HL-60 (cell line): Measurements from ENCODE around the gene FASTKD3.

Experiments
- DNase-seq, 2 experiments: peaks; one replicate each; pipeline ENCODE4 v3.0.0-alpha.2; 2010 to 2020; ENCODE audit warnings: low read depth in 1 of 2, low spot score in 1 of 2
- H3K27ac ChIP-seq: fragments of 250-450 bp; sonication (Bioruptor Pico); replicated peaks from 2 replicates; pipeline ENCODE4 v1.5.1; 2020; ENCODE audit warnings: mild to moderate bottlenecking, moderate library complexity
- H3K27me3 ChIP-seq: fragments of 250-450 bp; sonication (Bioruptor Pico); 2 replicates; pipeline ENCODE4 v1.5.1; 2021; ENCODE audit warnings: mild to moderate bottlenecking, moderate library complexity; ENCODE audit not compliant: insufficient read depth, poor library complexity, severe bottlenecking
- H3K4me3 ChIP-seq: replicated peaks from 2 replicates; pipeline ENCODE4 v1.5.1; 2011; ENCODE audit warnings: mild to moderate bottlenecking, control low read depth, low read length; ENCODE audit not compliant: insufficient read depth
- GABPA ChIP-seq: IDR thresholded peaks from 2 replicates; pipeline ENCODE4 v1.6.1; 2012; ENCODE audit warnings: low read depth
- POLR2AphosphoS5 ChIP-seq: IDR thresholded peaks from 2 replicates; pipeline ENCODE4 v1.6.1; 2012; ENCODE audit warnings: low read depth
- SPI1 ChIP-seq: IDR thresholded peaks from 2 replicates; pipeline ENCODE4 v1.6.1; 2012; ENCODE audit warnings: low read depth, mild to moderate bottlenecking, borderline replicate concordance
- TF ChIP-seq, protein P1 (sequence below): IDR thresholded peaks from one replicate; pipeline ENCODE4 v1.5.1; 2011; ENCODE audit warnings: low read length, control low read depth, inconsistent platforms; ENCODE audit not compliant: insufficient read depth
- TF ChIP-seq, protein P2 (sequence below): IDR thresholded peaks from 2 replicates; pipeline ENCODE4 v1.6.1; 2012; ENCODE audit warnings: low read depth; ENCODE audit not compliant: insufficient replicate concordance

FASTKD3 gene

GRCh38 chr5:7813007-7813406, 55.8 kb downstream of the FASTKD3 start:
- DNase-seq, result no peak
- no peak overlapping the region for H3K27ac ChIP-seq
- TF ChIP-seq POLR2AphosphoS5 (no peak), GABPA (no peak), SPI1 (no peak)
- TF ChIP-seq, protein P1, sequence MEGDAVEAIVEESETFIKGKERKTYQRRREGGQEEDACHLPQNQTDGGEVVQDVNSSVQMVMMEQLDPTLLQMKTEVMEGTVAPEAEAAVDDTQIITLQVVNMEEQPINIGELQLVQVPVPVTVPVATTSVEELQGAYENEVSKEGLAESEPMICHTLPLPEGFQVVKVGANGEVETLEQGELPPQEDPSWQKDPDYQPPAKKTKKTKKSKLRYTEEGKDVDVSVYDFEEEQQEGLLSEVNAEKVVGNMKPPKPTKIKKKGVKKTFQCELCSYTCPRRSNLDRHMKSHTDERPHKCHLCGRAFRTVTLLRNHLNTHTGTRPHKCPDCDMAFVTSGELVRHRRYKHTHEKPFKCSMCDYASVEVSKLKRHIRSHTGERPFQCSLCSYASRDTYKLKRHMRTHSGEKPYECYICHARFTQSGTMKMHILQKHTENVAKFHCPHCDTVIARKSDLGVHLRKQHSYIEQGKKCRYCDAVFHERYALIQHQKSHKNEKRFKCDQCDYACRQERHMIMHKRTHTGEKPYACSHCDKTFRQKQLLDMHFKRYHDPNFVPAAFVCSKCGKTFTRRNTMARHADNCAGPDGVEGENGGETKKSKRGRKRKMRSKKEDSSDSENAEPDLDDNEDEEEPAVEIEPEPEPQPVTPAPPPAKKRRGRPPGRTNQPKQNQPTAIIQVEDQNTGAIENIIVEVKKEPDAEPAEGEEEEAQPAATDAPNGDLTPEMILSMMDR, result no peak
- TF ChIP-seq, protein P2, sequence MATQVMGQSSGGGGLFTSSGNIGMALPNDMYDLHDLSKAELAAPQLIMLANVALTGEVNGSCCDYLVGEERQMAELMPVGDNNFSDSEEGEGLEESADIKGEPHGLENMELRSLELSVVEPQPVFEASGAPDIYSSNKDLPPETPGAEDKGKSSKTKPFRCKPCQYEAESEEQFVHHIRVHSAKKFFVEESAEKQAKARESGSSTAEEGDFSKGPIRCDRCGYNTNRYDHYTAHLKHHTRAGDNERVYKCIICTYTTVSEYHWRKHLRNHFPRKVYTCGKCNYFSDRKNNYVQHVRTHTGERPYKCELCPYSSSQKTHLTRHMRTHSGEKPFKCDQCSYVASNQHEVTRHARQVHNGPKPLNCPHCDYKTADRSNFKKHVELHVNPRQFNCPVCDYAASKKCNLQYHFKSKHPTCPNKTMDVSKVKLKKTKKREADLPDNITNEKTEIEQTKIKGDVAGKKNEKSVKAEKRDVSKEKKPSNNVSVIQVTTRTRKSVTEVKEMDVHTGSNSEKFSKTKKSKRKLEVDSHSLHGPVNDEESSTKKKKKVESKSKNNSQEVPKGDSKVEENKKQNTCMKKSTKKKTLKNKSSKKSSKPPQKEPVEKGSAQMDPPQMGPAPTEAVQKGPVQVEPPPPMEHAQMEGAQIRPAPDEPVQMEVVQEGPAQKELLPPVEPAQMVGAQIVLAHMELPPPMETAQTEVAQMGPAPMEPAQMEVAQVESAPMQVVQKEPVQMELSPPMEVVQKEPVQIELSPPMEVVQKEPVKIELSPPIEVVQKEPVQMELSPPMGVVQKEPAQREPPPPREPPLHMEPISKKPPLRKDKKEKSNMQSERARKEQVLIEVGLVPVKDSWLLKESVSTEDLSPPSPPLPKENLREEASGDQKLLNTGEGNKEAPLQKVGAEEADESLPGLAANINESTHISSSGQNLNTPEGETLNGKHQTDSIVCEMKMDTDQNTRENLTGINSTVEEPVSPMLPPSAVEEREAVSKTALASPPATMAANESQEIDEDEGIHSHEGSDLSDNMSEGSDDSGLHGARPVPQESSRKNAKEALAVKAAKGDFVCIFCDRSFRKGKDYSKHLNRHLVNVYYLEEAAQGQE, result no peak
- H3K27me3 ChIP-seq, result no peaks in the 10 kb centered on the region
- H3K4me3 ChIP-seq, result no peak overlapping the region

- H3K4me3 ChIP-seq, result no peak overlapping the region
- DNase-seq, result no peak
- TF ChIP-seq SPI1 (no peak), POLR2AphosphoS5 (no peak), GABPA (no peak)
- TF ChIP-seq, protein P1, result no peak
- TF ChIP-seq, protein P2, result no peak
- H3K27ac ChIP-seq, result no peak overlapping the region
- no peaks in the 10 kb centered on the region for H3K27me3 ChIP-seq
Measured at GRCh38 chr5:7811715-7812114, 57.1 kb downstream of the FASTKD3 start.
